Mesendoderm (in vitro differentiated cells): Measurements from ENCODE around the gene DDHD1.

Source experiments
- DNase-seq: peaks from one replicate; pipeline ENCODE4 v3.0.0; 2013
- H2AK5ac ChIP-seq: 2 replicates; pipeline ENCODE4 v1.6.1; 2013; ENCODE audit warnings: low read length, inconsistent platforms
- H2BK120ac ChIP-seq: 2 replicates; pipeline ENCODE4 v1.6.1; 2013; ENCODE audit warnings: low read depth, mild to moderate bottlenecking, low read length, moderate library complexity, mixed read lengths
- H2BK15ac ChIP-seq: replicated peaks from 2 replicates; pipeline ENCODE4 v1.6.1; 2013; ENCODE audit warnings: low read depth, mild to moderate bottlenecking, moderate library complexity
- H2BK5ac ChIP-seq: 2 replicates; pipeline ENCODE4 v1.6.1; 2013; ENCODE audit warnings: low read length, inconsistent platforms
- H3K18ac ChIP-seq: 2 replicates; pipeline ENCODE4 v1.6.1; 2013; ENCODE audit warnings: mild to moderate bottlenecking, low read length, mixed read lengths
- H3K23ac ChIP-seq: one replicate; pipeline ENCODE4 v1.6.1; 2013; ENCODE audit warnings: low read length
- H3K27ac ChIP-seq: 2 replicates; pipeline ENCODE4 v1.5.1; 2013; ENCODE audit warnings: low read depth, mild to moderate bottlenecking, inconsistent platforms, low read length, moderate library complexity
- H3K27me3 ChIP-seq: 2 replicates; pipeline ENCODE4 v1.6.1; 2013; ENCODE audit warnings: low read length, control low read depth, mild to moderate bottlenecking, inconsistent platforms; ENCODE audit not compliant: insufficient read depth, poor library complexity
- H3K36me3 ChIP-seq: 2 replicates; pipeline ENCODE4 v1.6.1; 2013; ENCODE audit warnings: low read length, inconsistent platforms; ENCODE audit not compliant: control insufficient read depth, insufficient read depth
- H3K4ac ChIP-seq: one replicate; pipeline ENCODE4 v1.6.1; 2013; ENCODE audit warnings: low read depth, mild to moderate bottlenecking, low read length, moderate library complexity
- H3K4me1 ChIP-seq: 2 replicates; pipeline ENCODE4 v1.6.1; 2013; ENCODE audit warnings: low read depth, low read length, inconsistent platforms; ENCODE audit not compliant: control insufficient read depth
- H3K4me2 ChIP-seq: 2 replicates; pipeline ENCODE4 v1.6.1; 2013; ENCODE audit warnings: low read length
- H3K4me3 ChIP-seq: 2 replicates; pipeline ENCODE4 v1.5.1; 2013; ENCODE audit warnings: mild to moderate bottlenecking, low read length
- H3K56ac ChIP-seq: one replicate; pipeline ENCODE4 v1.6.1; 2013; ENCODE audit warnings: low read length
- H3K79me1 ChIP-seq: 2 replicates; pipeline ENCODE4 v1.6.1; 2013; ENCODE audit warnings: low read length, inconsistent platforms
- H3K79me2 ChIP-seq: 2 replicates; pipeline ENCODE4 v1.6.1; 2013; ENCODE audit warnings: mild to moderate bottlenecking, low read length; ENCODE audit not compliant: control insufficient read depth, insufficient read depth
- H3K9ac ChIP-seq: 2 replicates; pipeline ENCODE4 v1.6.1; 2013; ENCODE audit warnings: low read length, inconsistent platforms
- H4K5ac ChIP-seq: one replicate; pipeline ENCODE4 v1.6.1; 2013; ENCODE audit warnings: low read length
- H4K8ac ChIP-seq: one replicate; pipeline ENCODE4 v1.6.1; 2013; ENCODE audit warnings: low read depth, mild to moderate bottlenecking, control low read depth, low read length, moderate library complexity
- WGBS: extraction: QIAGEN DNeasy Blood & Tissue Kit; methylation state at CpG from one replicate; pipeline ENCODE4 v1.1.7; 2013; ENCODE audit warnings: low lambda C conversion rate, missing lambda C conversion rate; ENCODE audit not compliant: insufficient coverage; ENCODE audit errors: extremely low coverage; 5-methylcytosine and 5-hydroxymethylcytosine counted together

Gene DDHD1

GRCh38 chr14:53003776-53004175 lies 149.3 kb downstream of the DDHD1 start:
- Histone ChIP-seq H4K8ac (no peak overlapping the region), H2BK120ac (no peak overlapping the region), H3K27ac (no peak overlapping the region), H2BK15ac (no peak overlapping the region), H4K5ac (no peak overlapping the region), H3K18ac (no peak overlapping the region), H2AK5ac (no peak overlapping the region), H3K9ac (no peak overlapping the region), H3K27me3 (no peaks in the 10 kb centered on the region), H3K23ac (no peak overlapping the region), H3K79me1 (no peaks in the 10 kb centered on the region), H2BK5ac (no peak overlapping the region), H3K4me1 (no peaks in the 10 kb centered on the region), H3K36me3 (no peaks in the 10 kb centered on the region), H3K79me2 (no peaks in the 10 kb centered on the region), H3K56ac (no peak overlapping the region), H3K4me2 (no peak overlapping the region), H3K4me3 (no peak overlapping the region), H3K4ac (no peak overlapping the region)
- 100% methylated on average over 1 of the region's 4 CpGs for WGBS
- no peak for DNase-seq

- H3K4me3 ChIP-seq = no peak overlapping the region
- no peak overlapping the region for H3K4ac ChIP-seq
- no peak overlapping the region for H3K18ac ChIP-seq
- no peak overlapping the region for H2BK120ac ChIP-seq
- no peak overlapping the region for H2AK5ac ChIP-seq
- H3K4me2 ChIP-seq = no peak overlapping the region
- WGBS = no CpG with 5 or more reads among the region's 5 CpGs
- no peak overlapping the region for H3K9ac ChIP-seq
- no peak overlapping the region for H2BK5ac ChIP-seq
- H3K79me1 ChIP-seq = no peaks in the 10 kb centered on the region
- no peak overlapping the region for H4K8ac ChIP-seq
- H3K56ac ChIP-seq = no peak overlapping the region
- no peak overlapping the region for H3K27ac ChIP-seq
- no peaks in the 10 kb centered on the region for H3K27me3 ChIP-seq
- H3K23ac ChIP-seq = no peak overlapping the region
- no peak overlapping the region for H2BK15ac ChIP-seq
- H3K79me2 ChIP-seq = no peaks in the 10 kb centered on the region
- peak; percentile 37 for DNase-seq
- no peaks in the 10 kb centered on the region for H3K4me1 ChIP-seq
- H3K36me3 ChIP-seq = no peaks in the 10 kb centered on the region
- H4K5ac ChIP-seq = no peak overlapping the region
Observed at GRCh38 chr14:53002576-53002975, 150.5 kb downstream of the DDHD1 start.

DNA sequence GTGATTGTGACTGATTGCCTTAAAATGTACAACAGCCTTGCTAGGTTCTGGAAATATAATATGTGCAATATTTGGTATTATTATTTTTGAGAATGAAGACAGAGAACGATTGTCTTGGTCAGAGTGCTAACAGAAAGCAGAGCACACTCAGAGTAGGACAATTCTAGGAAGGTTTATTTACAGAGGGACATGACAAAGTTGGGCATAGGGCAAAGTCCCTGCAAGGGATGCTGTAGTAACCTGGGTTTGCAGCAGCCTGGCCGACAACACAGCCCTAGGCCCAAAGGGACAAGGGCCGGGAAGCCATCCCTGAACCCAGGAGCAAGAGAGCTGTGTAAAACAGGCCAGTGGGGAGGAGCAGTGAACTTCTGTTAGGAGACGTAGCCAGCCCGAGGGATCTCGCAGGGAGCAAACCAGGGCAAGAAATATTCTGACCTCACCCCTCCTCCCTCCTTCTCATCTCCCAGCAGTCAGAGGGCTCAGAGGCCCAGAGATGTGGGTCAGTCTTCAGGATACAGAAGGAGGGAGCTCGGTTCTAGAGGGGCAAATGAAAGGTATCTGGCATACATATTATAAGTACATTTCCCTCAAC lies 151.2 kb downstream of the DDHD1 start:
- Histone ChIP-seq H3K23ac (no peak overlapping the region), H3K27me3 (no peaks in the 10 kb centered on the region), H3K4me2 (no peak overlapping the region), H2BK120ac (no peak overlapping the region), H2BK15ac (no peak overlapping the region), H3K4me1 (no peaks in the 10 kb centered on the region), H3K4ac (no peak overlapping the region), H3K27ac (no peak overlapping the region), H3K9ac (no peak overlapping the region), H3K79me1 (no peaks in the 10 kb centered on the region), H3K79me2 (no peaks in the 10 kb centered on the region), H3K18ac (no peak overlapping the region), H3K36me3 (no peaks in the 10 kb centered on the region), H2BK5ac (no peak overlapping the region), H3K56ac (no peak overlapping the region), H2AK5ac (no peak overlapping the region), H3K4me3 (no peak overlapping the region), H4K5ac (no peak overlapping the region), H4K8ac (no peak overlapping the region)
- WGBS = no CpG with 5 or more reads among the region's 7 CpGs
- DNase-seq = no peak

GRCh38 chr14:52998376-52999015 lies 154.6 kb downstream of the DDHD1 start:
- H3K79me2 ChIP-seq = no peaks in the 10 kb centered on the region
- no peak overlapping the region for H4K5ac ChIP-seq
- no peak overlapping the region for H3K4me2 ChIP-seq
- H2BK120ac ChIP-seq = no peak overlapping the region
- H3K9ac ChIP-seq = no peak overlapping the region
- no peak overlapping the region for H4K8ac ChIP-seq
- H2BK15ac ChIP-seq = no peak overlapping the region
- H3K27ac ChIP-seq = no peak overlapping the region
- DNase-seq = no peak
- WGBS = 100% methylated on average over 1 of the region's 6 CpGs
- H3K56ac ChIP-seq = no peak overlapping the region
- no peak overlapping the region for H2AK5ac ChIP-seq
- no peak overlapping the region for H3K4me3 ChIP-seq
- no peaks in the 10 kb centered on the region for H3K4me1 ChIP-seq
- no peaks in the 10 kb centered on the region for H3K79me1 ChIP-seq
- H3K36me3 ChIP-seq = no peaks in the 10 kb centered on the region
- H3K27me3 ChIP-seq = no peaks in the 10 kb centered on the region
- no peak overlapping the region for H3K4ac ChIP-seq
- no peak overlapping the region for H3K23ac ChIP-seq
- no peak overlapping the region for H2BK5ac ChIP-seq
- no peak overlapping the region for H3K18ac ChIP-seq

- no peaks in the 10 kb centered on the region for H3K79me1 ChIP-seq
- no CpG with 5 or more reads among the region's 2 CpGs for WGBS
- H2BK5ac ChIP-seq = no peak overlapping the region
- H3K4me3 ChIP-seq = no peak overlapping the region
- no peaks in the 10 kb centered on the region for H3K79me2 ChIP-seq
- DNase-seq = no peak
- H3K27me3 ChIP-seq = no peaks in the 10 kb centered on the region
- no peak overlapping the region for H3K23ac ChIP-seq
- H4K5ac ChIP-seq = no peak overlapping the region
- H2BK120ac ChIP-seq = no peak overlapping the region
- no peak overlapping the region for H2BK15ac ChIP-seq
- H3K4me1 ChIP-seq = no peaks in the 10 kb centered on the region
- H4K8ac ChIP-seq = no peak overlapping the region
- H3K4me2 ChIP-seq = no peak overlapping the region
- no peak overlapping the region for H3K9ac ChIP-seq
- H3K18ac ChIP-seq = no peak overlapping the region
- no peak overlapping the region for H3K56ac ChIP-seq
- H2AK5ac ChIP-seq = no peak overlapping the region
- no peak overlapping the region for H3K27ac ChIP-seq
- H3K4ac ChIP-seq = no peak overlapping the region
- no peaks in the 10 kb centered on the region for H3K36me3 ChIP-seq
Observed at GRCh38 chr14:52996493-52996892, 156.6 kb downstream of the DDHD1 start.

GRCh38 chr14:52995998-52996397 lies 157.1 kb downstream of the DDHD1 start:
- no peak overlapping the region for H3K27ac ChIP-seq
- H2AK5ac ChIP-seq = no peak overlapping the region
- no peaks in the 10 kb centered on the region for H3K36me3 ChIP-seq
- no peaks in the 10 kb centered on the region for H3K4me1 ChIP-seq
- no peak overlapping the region for H4K5ac ChIP-seq
- no peak overlapping the region for H2BK5ac ChIP-seq
- DNase-seq = no peak
- no peak overlapping the region for H3K4ac ChIP-seq
- H2BK120ac ChIP-seq = no peak overlapping the region
- no peak overlapping the region for H3K23ac ChIP-seq
- H3K56ac ChIP-seq = no peak overlapping the region
- H4K8ac ChIP-seq = no peak overlapping the region
- no peak overlapping the region for H3K4me2 ChIP-seq
- no peak overlapping the region for H2BK15ac ChIP-seq
- H3K27me3 ChIP-seq = no peaks in the 10 kb centered on the region
- no peaks in the 10 kb centered on the region for H3K79me2 ChIP-seq
- no CpG with 5 or more reads among the region's 1 CpG for WGBS
- no peak overlapping the region for H3K4me3 ChIP-seq
- no peaks in the 10 kb centered on the region for H3K79me1 ChIP-seq
- H3K9ac ChIP-seq = no peak overlapping the region
- no peak overlapping the region for H3K18ac ChIP-seq
